Measurements from ENCODE around the gene MYRIP. TPM values are rescaled to one million over a fixed set of nuclear protein-coding genes. Genes with fewer than 3 reads are reported as not detected.

MYRIP gene
- total and polyA plus RNA-seq, 2 experiments from 2014 or later, result 0.36 to 0.60 TPM

GRCh38 chr3:39920271-39920670 lies 110.9 kb downstream of the MYRIP start:
- no peak for TF ChIP-seq CTCF (IDR thresholded peaks at IDR 0.05; ENCODE audit: low read depth, low read length)
- Histone ChIP-seq H3K36me3 (no peaks in the 10 kb centered on the region), H3K9me3 (ENCODE audit: low read depth) (no peaks in the 10 kb centered on the region), H3K4me1 (ENCODE audit: low read depth) (no peaks in the 10 kb centered on the region), H3K27me3 (no peaks in the 10 kb centered on the region), H3K4me3 (no peak overlapping the region), H3K27ac (no peak overlapping the region)
- no peak for DNase-seq (ENCODE audit: low read depth in 1 of 2, low spot score in 1 of 2)

GRCh38 chr3:39927479-39927878 lies 118.1 kb downstream of the MYRIP start:
- no peak for DNase-seq (ENCODE audit: low read depth in 1 of 2, low spot score in 1 of 2)
- Histone ChIP-seq H3K4me1 (ENCODE audit: low read depth) (no peaks in the 10 kb centered on the region), H3K27me3 (no peaks in the 10 kb centered on the region), H3K9me3 (ENCODE audit: low read depth) (no peaks in the 10 kb centered on the region), H3K27ac (no peak overlapping the region), H3K36me3 (no peaks in the 10 kb centered on the region), H3K4me3 (no peak overlapping the region)
- TF ChIP-seq CTCF (IDR thresholded peaks at IDR 0.05; ENCODE audit: low read depth, low read length), result no peak

- no peak overlapping the region for H3K4me3 ChIP-seq
- no peaks in the 10 kb centered on the region for H3K36me3 ChIP-seq
- no peak overlapping the region for H3K27ac ChIP-seq
- no peaks in the 10 kb centered on the region for H3K9me3 ChIP-seq (ENCODE audit: low read depth)
- no peaks in the 10 kb centered on the region for H3K4me1 ChIP-seq (ENCODE audit: low read depth)
- no peaks in the 10 kb centered on the region for H3K27me3 ChIP-seq
- no peak for TF ChIP-seq CTCF (IDR thresholded peaks at IDR 0.05; ENCODE audit: low read depth, low read length)
- DNase-seq (ENCODE audit: low read depth in 1 of 2, low spot score in 1 of 2), result no peak
These were observed 124.7 kb downstream of the MYRIP start for GRCh38 chr3:39933986-39934693.

- Histone ChIP-seq H3K27me3 (no peaks in the 10 kb centered on the region), H3K27ac (no peak overlapping the region), H3K4me3 (no peak overlapping the region), H3K36me3 (no peaks in the 10 kb centered on the region), H3K4me1 (ENCODE audit: low read depth) (no peaks in the 10 kb centered on the region), H3K9me3 (ENCODE audit: low read depth) (no peaks in the 10 kb centered on the region)
- TF ChIP-seq CTCF (IDR thresholded peaks at IDR 0.05; ENCODE audit: low read depth, low read length), result no peak
- DNase-seq (ENCODE audit: low read depth in 1 of 2, low spot score in 1 of 2), result no peak
These were observed 125.3 kb downstream of the MYRIP start for GRCh38 chr3:39934696-39935095.

GRCh38 chr3:39935261-39935660 lies 125.9 kb downstream of the MYRIP start:
- no peak overlapping the region for H3K27ac ChIP-seq
- H3K27me3 ChIP-seq, result no peaks in the 10 kb centered on the region
- no peaks in the 10 kb centered on the region for H3K9me3 ChIP-seq (ENCODE audit: low read depth)
- H3K4me3 ChIP-seq, result no peak overlapping the region
- no peak for TF ChIP-seq CTCF (IDR thresholded peaks at IDR 0.05; ENCODE audit: low read depth, low read length)
- no peaks in the 10 kb centered on the region for H3K4me1 ChIP-seq (ENCODE audit: low read depth)
- DNase-seq (ENCODE audit: low read depth in 1 of 2, low spot score in 1 of 2), result no peak
- H3K36me3 ChIP-seq, result no peaks in the 10 kb centered on the region
